ENCODE results near the gene NCR2.

DNA sequence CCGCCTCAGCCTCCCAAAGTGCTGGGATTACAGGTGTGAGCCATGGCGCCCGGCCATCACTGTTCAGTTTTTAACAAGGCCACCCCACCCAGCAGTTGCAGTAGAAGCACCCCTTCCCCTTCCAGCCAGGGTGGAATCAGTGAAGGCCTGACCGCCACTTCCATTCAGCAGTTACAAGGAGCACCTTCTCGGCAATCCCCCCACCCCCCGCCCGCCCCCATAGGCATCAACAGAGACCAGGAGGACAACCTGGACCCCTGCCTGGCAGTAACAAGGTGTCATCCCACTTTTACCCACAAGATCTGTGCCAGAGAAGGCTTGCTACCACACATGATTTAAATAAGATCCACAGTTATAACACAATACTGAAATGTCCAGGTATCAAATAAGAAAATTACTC is 23.1 kb downstream of the NCR2 start:
- TF ChIP-seq ZEB2 (tag by site-specific recombination; IDR thresholded peaks at IDR 0.05) (no peak), KLF9 (tag by site-specific recombination; IDR thresholded peaks at IDR 0.05; ENCODE audit: low read depth) (no peak)
- TF ChIP-seq, protein P1, sequence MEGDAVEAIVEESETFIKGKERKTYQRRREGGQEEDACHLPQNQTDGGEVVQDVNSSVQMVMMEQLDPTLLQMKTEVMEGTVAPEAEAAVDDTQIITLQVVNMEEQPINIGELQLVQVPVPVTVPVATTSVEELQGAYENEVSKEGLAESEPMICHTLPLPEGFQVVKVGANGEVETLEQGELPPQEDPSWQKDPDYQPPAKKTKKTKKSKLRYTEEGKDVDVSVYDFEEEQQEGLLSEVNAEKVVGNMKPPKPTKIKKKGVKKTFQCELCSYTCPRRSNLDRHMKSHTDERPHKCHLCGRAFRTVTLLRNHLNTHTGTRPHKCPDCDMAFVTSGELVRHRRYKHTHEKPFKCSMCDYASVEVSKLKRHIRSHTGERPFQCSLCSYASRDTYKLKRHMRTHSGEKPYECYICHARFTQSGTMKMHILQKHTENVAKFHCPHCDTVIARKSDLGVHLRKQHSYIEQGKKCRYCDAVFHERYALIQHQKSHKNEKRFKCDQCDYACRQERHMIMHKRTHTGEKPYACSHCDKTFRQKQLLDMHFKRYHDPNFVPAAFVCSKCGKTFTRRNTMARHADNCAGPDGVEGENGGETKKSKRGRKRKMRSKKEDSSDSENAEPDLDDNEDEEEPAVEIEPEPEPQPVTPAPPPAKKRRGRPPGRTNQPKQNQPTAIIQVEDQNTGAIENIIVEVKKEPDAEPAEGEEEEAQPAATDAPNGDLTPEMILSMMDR (tag by site-specific recombination; IDR thresholded peaks at IDR 0.05) = no peak
- TF ChIP-seq, protein P2, sequence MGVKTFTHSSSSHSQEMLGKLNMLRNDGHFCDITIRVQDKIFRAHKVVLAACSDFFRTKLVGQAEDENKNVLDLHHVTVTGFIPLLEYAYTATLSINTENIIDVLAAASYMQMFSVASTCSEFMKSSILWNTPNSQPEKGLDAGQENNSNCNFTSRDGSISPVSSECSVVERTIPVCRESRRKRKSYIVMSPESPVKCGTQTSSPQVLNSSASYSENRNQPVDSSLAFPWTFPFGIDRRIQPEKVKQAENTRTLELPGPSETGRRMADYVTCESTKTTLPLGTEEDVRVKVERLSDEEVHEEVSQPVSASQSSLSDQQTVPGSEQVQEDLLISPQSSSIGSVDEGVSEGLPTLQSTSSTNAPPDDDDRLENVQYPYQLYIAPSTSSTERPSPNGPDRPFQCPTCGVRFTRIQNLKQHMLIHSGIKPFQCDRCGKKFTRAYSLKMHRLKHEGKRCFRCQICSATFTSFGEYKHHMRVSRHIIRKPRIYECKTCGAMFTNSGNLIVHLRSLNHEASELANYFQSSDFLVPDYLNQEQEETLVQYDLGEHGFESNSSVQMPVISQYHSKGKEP (tag by site-specific recombination; IDR thresholded peaks at IDR 0.05) = no peak
- TF ChIP-seq, protein P3, sequence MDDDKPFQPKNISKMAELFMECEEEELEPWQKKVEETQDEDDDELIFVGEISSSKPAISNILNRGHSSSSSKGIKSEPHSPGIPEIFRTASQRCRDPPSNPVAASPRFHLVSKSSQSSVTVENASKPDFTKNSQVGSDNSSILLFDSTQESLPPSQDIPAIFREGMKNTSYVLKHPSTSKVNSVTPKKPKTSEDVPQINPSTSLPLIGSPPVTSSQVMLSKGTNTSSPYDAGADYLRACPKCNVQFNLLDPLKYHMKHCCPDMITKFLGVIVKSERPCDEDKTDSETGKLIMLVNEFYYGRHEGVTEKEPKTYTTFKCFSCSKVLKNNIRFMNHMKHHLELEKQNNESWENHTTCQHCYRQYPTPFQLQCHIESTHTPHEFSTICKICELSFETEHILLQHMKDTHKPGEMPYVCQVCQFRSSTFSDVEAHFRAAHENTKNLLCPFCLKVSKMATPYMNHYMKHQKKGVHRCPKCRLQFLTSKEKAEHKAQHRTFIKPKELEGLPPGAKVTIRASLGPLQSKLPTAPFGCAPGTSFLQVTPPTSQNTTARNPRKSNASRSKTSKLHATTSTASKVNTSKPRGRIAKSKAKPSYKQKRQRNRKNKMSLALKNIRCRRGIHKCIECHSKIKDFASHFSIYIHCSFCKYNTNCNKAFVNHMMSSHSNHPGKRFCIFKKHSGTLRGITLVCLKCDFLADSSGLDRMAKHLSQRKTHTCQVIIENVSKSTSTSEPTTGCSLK (tag by site-specific recombination; IDR thresholded peaks at IDR 0.05) = no peak
- TF ChIP-seq, protein P4, sequence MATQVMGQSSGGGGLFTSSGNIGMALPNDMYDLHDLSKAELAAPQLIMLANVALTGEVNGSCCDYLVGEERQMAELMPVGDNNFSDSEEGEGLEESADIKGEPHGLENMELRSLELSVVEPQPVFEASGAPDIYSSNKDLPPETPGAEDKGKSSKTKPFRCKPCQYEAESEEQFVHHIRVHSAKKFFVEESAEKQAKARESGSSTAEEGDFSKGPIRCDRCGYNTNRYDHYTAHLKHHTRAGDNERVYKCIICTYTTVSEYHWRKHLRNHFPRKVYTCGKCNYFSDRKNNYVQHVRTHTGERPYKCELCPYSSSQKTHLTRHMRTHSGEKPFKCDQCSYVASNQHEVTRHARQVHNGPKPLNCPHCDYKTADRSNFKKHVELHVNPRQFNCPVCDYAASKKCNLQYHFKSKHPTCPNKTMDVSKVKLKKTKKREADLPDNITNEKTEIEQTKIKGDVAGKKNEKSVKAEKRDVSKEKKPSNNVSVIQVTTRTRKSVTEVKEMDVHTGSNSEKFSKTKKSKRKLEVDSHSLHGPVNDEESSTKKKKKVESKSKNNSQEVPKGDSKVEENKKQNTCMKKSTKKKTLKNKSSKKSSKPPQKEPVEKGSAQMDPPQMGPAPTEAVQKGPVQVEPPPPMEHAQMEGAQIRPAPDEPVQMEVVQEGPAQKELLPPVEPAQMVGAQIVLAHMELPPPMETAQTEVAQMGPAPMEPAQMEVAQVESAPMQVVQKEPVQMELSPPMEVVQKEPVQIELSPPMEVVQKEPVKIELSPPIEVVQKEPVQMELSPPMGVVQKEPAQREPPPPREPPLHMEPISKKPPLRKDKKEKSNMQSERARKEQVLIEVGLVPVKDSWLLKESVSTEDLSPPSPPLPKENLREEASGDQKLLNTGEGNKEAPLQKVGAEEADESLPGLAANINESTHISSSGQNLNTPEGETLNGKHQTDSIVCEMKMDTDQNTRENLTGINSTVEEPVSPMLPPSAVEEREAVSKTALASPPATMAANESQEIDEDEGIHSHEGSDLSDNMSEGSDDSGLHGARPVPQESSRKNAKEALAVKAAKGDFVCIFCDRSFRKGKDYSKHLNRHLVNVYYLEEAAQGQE (tag by site-specific recombination; IDR thresholded peaks at IDR 0.05) = no peak

Measured in HEK293 (cell line).